Stimulated activated CD4-positive, alpha-beta T cell treated with anti-CD3 and anti-CD28 coated beads, TNF-alpha, amount 100 ng/mL, for 4 hours (primary cell): Measurements from ENCODE around the gene BTN1A1.
A peak's percentile ranks its signal among the peaks of the same experiment; 100 is the strongest.
"Not testable (repeated sequence)": the region's sequence is repeated elsewhere in the genome, so short reads cannot be mapped to it uniquely, and the experiment has no call there.

ENCODE experiments used
- DNase-seq, 3 experiments: peaks; one replicate each; pipeline ENCODE4 v3.0.0-alpha.2; 2020; ENCODE audit warnings: low read depth in 3 of 3

BTN1A1 gene

GRCh38 chr6:26500102-26500501, at the start of gene BTN1A1:
Gene BTN1A1 (plus strand): TSS chr6:26500303. CDS start chr6:26501287, 984 bp downstream.
- DNase-seq, result no peak

GRCh38 chr6:26452631-26453235, 47.4 kb upstream of the BTN1A1 start:
- DNase-seq, result no peak

- no peak for DNase-seq
These were observed 45.5 kb upstream of the BTN1A1 start for GRCh38 chr6:26454631-26455030.

- DNase-seq, result no peak
These were observed 44.6 kb upstream of the BTN1A1 start for GRCh38 chr6:26455357-26455970.

- no peak for DNase-seq
These were observed 42.8 kb upstream of the BTN1A1 start for GRCh38 chr6:26457264-26457805.

GRCh38 chr6:26457806-26458688, 42.1 kb upstream of the BTN1A1 start, which contains the start of gene BTN2A1:
Gene BTN2A1 (plus strand): TSS chr6:26457955. CDS start chr6:26458637, 682 bp downstream.
- DNase-seq, result peak in 2 of 3 experiments; percentile 35 to 45

- DNase-seq, result no peak
These were observed 40.9 kb upstream of the BTN1A1 start for GRCh38 chr6:26459023-26459810.

GRCh38 chr6:26461353-26461752, 38.8 kb upstream of the BTN1A1 start:
- DNase-seq, result not testable (repeated sequence)

- DNase-seq, result no peak
These were observed 36.1 kb upstream of the BTN1A1 start for GRCh38 chr6:26464014-26464413.

GRCh38 chr6:26464416-26465131, 35.5 kb upstream of the BTN1A1 start:
- no peak for DNase-seq

GRCh38 chr6:26465776-26466175, 34.3 kb upstream of the BTN1A1 start:
- no peak for DNase-seq

- no peak for DNase-seq
These were observed 31.3 kb upstream of the BTN1A1 start for GRCh38 chr6:26468829-26469228.

- DNase-seq, result no peak
These were observed 29.5 kb upstream of the BTN1A1 start for GRCh38 chr6:26470643-26471042.

- DNase-seq, result no peak
These were observed 28.1 kb upstream of the BTN1A1 start for GRCh38 chr6:26471970-26472369.

- no peak for DNase-seq
These were observed 27.4 kb upstream of the BTN1A1 start for GRCh38 chr6:26472549-26473290.

- DNase-seq, result no peak
These were observed 26.7 kb upstream of the BTN1A1 start for GRCh38 chr6:26473429-26473757.

GRCh38 chr6:26473758-26474438, 26.2 kb upstream of the BTN1A1 start:
- peak; percentile 29 to 66 (median 61) for DNase-seq

GRCh38 chr6:26474439-26474881, 25.6 kb upstream of the BTN1A1 start:
- DNase-seq, result no peak
